EH (cell line): ENCODE data around the gene HSPH1.
"Not testable (repeated sequence)": the region's sequence is repeated elsewhere in the genome, so short reads cannot be mapped to it uniquely, and the experiment has no call there.

Experiments
- DNase-seq: peaks from one replicate; pipeline ENCODE4 v3.0.0-alpha.2; 2015; ENCODE audit warnings: low read depth

Gene HSPH1

GRCh38 chr13:31131470-31131961 is 30.2 kb downstream of the HSPH1 start:
- DNase-seq, result no peak

GRCh38 chr13:31129419-31129818 is 32.3 kb downstream of the HSPH1 start:
- DNase-seq, result no peak

- no peak for DNase-seq
Observed at GRCh38 chr13:31124204-31124603, 37.5 kb downstream of the HSPH1 start.

- no peak for DNase-seq
Observed at GRCh38 chr13:31122544-31123260, 39.0 kb downstream of the HSPH1 start.

- DNase-seq, result no peak
Observed at GRCh38 chr13:31122143-31122542, 39.6 kb downstream of the HSPH1 start.

- no peak for DNase-seq
Observed at GRCh38 chr13:31121379-31122140, 40.1 kb downstream of the HSPH1 start.

GRCh38 chr13:31119966-31120700 is 41.6 kb downstream of the HSPH1 start:
- no peak for DNase-seq

GRCh38 chr13:31119526-31119925 is 42.2 kb downstream of the HSPH1 start:
- no peak for DNase-seq

GRCh38 chr13:31116224-31116623 is 45.5 kb downstream of the HSPH1 start:
- no peak for DNase-seq

GRCh38 chr13:31115616-31116015 is 46.1 kb downstream of the HSPH1 start:
- DNase-seq, result no peak

GRCh38 chr13:31114641-31115040 is 47.1 kb downstream of the HSPH1 start:
- no peak for DNase-seq

GRCh38 chr13:31111136-31111535 is 50.6 kb downstream of the HSPH1 start:
- DNase-seq, result no peak

GRCh38 chr13:31110617-31111016 is 51.1 kb downstream of the HSPH1 start:
- DNase-seq, result no peak

GRCh38 chr13:31110169-31110568 is 51.5 kb downstream of the HSPH1 start:
- no peak for DNase-seq

GRCh38 chr13:31107109-31107508 is 54.6 kb downstream of the HSPH1 start:
- DNase-seq, result no peak

- no peak for DNase-seq
Observed at GRCh38 chr13:31105856-31106255, 55.8 kb downstream of the HSPH1 start.

- DNase-seq, result peak; percentile 20
Observed at GRCh38 chr13:31105020-31105795, 56.5 kb downstream of the HSPH1 start.

- no peak for DNase-seq
Observed at GRCh38 chr13:31102905-31103304, 58.8 kb downstream of the HSPH1 start.

- DNase-seq, result peak; percentile 48
Observed at GRCh38 chr13:31101472-31102170, 60.1 kb downstream of the HSPH1 start.

- no peak for DNase-seq
Observed at GRCh38 chr13:31100721-31101120, 61.0 kb downstream of the HSPH1 start.

GRCh38 chr13:31097911-31098434 is 63.7 kb downstream of the HSPH1 start:
- DNase-seq, result not testable (repeated sequence)
